Fibroblast of mammary gland (primary cell): ENCODE data around the gene RPL3.

Experiments used
- DNase-seq: peaks from one replicate; pipeline ENCODE4 v3.0.0-alpha.2; 2010; ENCODE audit warnings: low read depth
- H3K4me3 ChIP-seq: 2 replicates; pipeline ENCODE4 v1.5.1; 2011; ENCODE audit warnings: low read depth, mild to moderate bottlenecking, low read length, moderate library complexity; ENCODE audit not compliant: control insufficient read depth
- TF ChIP-seq, protein P1 (sequence below): conservative IDR thresholded peaks from 2 replicates; pipeline ENCODE4 v1.5.1; 2011; ENCODE audit warnings: low read depth, low read length, inconsistent platforms; ENCODE audit not compliant: control insufficient read depth, insufficient read depth

Gene RPL3

DNA sequence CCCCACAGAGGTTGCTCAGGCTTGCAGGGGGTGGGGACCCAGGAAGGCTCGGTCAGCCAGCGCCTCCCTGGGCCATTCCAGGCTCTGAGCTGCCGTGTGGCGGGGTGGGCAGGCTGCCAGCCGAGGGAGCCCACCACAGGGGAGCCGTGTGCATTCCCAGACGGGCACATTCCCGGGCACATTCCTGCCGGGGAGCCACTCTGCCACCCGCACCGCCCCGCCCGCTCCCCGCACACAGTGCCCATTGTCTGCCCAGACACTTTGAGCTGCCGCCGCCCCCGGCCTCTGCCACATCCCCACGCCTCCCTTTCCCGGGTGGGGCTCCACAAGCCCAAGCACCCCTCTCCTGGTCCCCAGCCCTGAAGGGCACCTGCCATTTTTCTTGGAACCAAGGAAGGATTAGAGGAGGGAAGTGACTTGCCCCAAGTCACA, 27.4 kb downstream of the RPL3 start:
- TF ChIP-seq, protein P1, sequence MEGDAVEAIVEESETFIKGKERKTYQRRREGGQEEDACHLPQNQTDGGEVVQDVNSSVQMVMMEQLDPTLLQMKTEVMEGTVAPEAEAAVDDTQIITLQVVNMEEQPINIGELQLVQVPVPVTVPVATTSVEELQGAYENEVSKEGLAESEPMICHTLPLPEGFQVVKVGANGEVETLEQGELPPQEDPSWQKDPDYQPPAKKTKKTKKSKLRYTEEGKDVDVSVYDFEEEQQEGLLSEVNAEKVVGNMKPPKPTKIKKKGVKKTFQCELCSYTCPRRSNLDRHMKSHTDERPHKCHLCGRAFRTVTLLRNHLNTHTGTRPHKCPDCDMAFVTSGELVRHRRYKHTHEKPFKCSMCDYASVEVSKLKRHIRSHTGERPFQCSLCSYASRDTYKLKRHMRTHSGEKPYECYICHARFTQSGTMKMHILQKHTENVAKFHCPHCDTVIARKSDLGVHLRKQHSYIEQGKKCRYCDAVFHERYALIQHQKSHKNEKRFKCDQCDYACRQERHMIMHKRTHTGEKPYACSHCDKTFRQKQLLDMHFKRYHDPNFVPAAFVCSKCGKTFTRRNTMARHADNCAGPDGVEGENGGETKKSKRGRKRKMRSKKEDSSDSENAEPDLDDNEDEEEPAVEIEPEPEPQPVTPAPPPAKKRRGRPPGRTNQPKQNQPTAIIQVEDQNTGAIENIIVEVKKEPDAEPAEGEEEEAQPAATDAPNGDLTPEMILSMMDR, result no peak
- H3K4me3 ChIP-seq, result no peak overlapping the region
- no peak for DNase-seq

DNA sequence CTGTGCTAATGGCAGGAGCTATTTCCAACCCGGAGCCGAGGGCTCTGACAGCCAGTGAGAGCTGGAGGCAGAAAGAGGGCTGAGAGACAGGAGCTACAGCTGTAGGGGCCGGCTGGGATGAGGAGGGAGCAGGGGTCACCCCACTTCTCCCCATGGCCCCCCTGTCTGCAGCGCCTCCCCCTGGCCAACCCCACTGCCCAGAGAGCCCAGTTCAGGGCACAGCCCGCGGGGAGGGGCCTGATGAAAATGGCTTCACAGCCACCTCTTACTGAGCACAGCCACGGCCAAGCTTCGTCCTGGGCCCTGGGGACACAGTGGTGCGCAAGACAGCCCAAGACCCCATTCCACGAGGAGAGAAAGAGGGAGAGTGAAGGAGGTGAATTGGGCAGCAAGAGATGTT, 27.9 kb downstream of the RPL3 start:
- TF ChIP-seq, protein P1, result no peak
- no peak overlapping the region for H3K4me3 ChIP-seq
- no peak for DNase-seq

DNA sequence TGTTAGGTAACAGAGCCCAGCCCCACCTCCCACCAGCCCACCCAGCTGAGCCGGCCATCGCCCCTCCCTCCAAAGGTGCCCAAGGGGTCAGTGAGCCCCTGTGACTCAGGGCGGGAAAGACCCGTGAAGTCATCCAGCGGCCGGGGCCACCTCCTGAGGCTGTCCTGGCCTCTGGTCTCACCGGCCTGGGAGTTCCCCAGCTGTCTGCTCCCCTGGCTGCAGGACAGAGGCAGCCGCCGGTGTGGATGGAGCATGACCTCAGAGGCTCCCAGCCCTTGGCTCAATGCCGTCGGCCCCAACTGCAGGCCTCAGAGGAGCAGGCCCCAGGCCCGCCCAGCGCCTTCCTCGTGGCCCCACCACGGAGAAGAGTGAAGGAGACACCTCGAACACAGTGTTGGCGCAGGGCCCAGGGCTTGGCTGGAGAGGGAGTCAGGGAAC, 28.7 kb downstream of the RPL3 start:
- DNase-seq, result peak; percentile 59
- TF ChIP-seq, protein P1, result no peak
- H3K4me3 ChIP-seq, result no peak overlapping the region

DNA sequence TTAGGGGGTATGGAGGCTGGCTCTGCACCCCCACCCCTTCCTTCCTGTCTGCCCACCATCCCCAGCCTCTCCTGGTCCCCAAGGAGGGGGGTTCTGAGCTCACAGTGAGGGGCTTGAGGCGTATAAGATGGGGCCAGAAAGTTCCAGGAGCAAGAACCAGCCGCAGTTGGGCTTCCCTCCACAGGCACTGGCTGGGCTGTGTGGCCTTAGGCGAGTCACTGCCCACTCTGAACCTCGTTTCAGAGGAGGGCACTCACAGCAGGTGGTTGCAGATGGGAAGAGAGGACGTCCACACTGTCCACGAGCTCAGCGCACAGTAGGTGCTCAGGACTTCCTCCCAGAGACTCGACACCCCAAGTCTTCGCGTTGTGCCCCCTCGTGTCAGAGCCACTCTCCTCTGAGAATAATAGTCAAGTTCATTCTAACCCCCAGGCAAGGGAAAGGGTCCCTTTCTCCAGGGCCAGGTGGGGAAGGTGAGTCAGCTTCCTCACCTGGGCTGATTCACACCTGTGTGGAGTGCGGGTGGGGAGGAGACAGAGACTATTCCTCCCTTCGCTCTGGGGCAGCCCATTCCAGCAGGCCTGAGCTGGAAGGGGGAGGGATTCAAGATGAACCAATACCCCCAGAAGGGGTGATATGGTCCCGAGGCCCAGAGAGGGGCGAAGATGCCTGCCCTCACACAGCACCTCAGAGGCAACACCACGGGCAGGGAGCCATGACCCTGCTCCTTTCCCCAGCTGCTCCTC, 29.3 kb downstream of the RPL3 start:
- no peak overlapping the region for H3K4me3 ChIP-seq
- no peak for DNase-seq
- TF ChIP-seq, protein P1, result no peak

DNA sequence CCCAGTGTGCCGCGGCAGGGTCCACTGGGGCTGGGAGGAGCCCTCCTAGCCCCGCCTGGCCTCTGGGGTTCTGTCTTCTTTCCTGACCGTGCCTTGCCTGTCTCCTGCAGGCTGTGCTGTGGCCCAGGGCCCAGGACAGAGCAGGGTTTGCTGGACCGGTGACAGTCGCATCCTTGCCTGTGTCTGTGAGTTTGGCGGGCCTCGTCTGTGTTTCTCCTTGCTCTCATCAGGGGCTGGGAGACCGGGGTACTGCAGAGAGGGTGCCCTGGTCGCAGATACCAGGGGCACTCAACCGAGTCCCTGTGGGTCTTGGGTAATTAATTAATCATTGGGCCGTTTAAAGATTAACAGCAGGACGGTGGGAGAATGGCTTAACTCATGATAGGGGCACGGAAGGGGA, 29.9 kb downstream of the RPL3 start:
- TF ChIP-seq, protein P1, result no peak
- no peak for DNase-seq
- H3K4me3 ChIP-seq, result no peak overlapping the region

DNA sequence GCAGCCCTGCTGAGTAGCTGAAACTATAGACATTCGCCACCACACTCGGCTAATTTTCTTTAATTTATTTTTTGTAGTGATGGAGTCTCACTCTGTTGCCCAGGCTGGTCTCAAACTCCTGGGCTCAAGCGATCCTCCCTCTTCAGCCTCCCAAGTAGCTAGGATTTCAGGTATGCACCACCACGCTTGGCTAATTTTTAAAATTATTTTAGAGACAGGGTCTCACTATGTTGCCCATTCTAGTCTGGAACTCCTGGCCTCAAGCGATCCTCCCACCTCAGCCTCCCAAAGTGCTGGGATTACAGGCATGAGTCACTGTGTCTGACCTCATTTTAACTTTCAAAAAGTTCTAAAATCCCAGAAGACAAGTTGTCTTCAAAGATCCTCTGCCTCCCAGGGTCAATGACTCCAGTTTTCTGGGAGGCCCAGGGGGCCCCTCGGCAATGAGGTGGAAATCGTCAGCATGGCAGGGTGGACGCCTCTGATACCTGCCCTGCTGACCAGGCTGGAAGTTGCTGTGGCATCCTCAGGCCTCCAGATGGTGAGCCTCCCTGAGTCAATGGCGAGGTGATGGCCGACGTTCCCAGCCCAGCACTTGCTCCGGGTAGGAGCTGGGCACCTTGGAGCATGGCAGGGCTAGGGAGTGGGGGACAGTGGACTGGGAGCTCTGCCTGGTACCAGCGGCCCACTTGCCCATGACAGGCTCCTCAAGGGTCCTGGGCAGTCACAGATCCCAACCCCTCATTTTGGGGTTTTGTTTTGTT, 31.1 kb downstream of the RPL3 start:
- no peak overlapping the region for H3K4me3 ChIP-seq
- TF ChIP-seq, protein P1, result no peak
- DNase-seq, result peak; percentile 6
